GM21825 (cell line): ENCODE results near the gene KRT37.

Source experiments
- ATAC-seq: cut with Tn5 transposase; IDR thresholded peaks from one replicate; pipeline ENCODE4 v1.9.1; 2021; ENCODE audit warnings: mild to moderate bottlenecking, moderate library complexity; ENCODE audit not compliant: unreplicated experiment

KRT37 gene

GRCh38 chr17:41377546-41377945, 46.8 kb downstream of the KRT37 start:
- no peak for ATAC-seq
